GM23338 (cell line): ENCODE measurements around the gene MLLT10. TPM values are rescaled to one million over a fixed set of nuclear protein-coding genes. Genes with fewer than 3 reads are reported as not detected.

ENCODE experiments used
- ATAC-seq: fragments of 200-7000 bp; cut with Tn5 transposase; 3 replicates; pipeline ENCODE4 v1.9.1; 2020
- DNase-seq: peaks from one replicate; pipeline ENCODE4 v3.0.0-alpha.2; 2015; ENCODE audit warnings: low spot score
- H2AFZ ChIP-seq: fragments of 200-600 bp; sonication (generic); 2 replicates; pipeline ENCODE4 v1.8.0; 2016; ENCODE audit warnings: antibody characterized with exemption, mild to moderate bottlenecking, moderate library complexity
- H3F3A ChIP-seq: fragments of 200-600 bp; sonication (generic); replicated peaks from 2 replicates; pipeline ENCODE4 v1.8.0; 2017; ENCODE audit warnings: antibody characterized with exemption, mixed run types, low read depth
- H3K27ac ChIP-seq: fragments of 200-600 bp; sonication (generic); 2 replicates; pipeline ENCODE4 v1.6.1; 2016; ENCODE audit warnings: low read depth
- H3K27me3 ChIP-seq: fragments of 200-600 bp; sonication (generic); 2 replicates; pipeline ENCODE4 v1.8.0; 2016; ENCODE audit warnings: mild to moderate bottlenecking, mixed run types, moderate library complexity; ENCODE audit not compliant: insufficient read depth
- H3K36me3 ChIP-seq: fragments of 200-600 bp; sonication (generic); 2 replicates; pipeline ENCODE4 v1.8.0; 2016; ENCODE audit warnings: mild to moderate bottlenecking; ENCODE audit not compliant: insufficient read depth
- H3K4me1 ChIP-seq: fragments of 200-600 bp; sonication (generic); 2 replicates; pipeline ENCODE4 v1.8.0; 2016; ENCODE audit warnings: mild to moderate bottlenecking, moderate library complexity; ENCODE audit not compliant: insufficient read depth
- H3K4me2 ChIP-seq: fragments of 200-600 bp; sonication (generic); 2 replicates; pipeline ENCODE4 v1.7.1; 2017; ENCODE audit warnings: mixed run types
- H3K4me3 ChIP-seq: fragments of 200-600 bp; sonication (generic); 2 replicates; pipeline ENCODE4 v1.6.1; 2016; ENCODE audit warnings: mixed run types
- H3K79me2 ChIP-seq: fragments of 200-600 bp; sonication (generic); replicated peaks from 2 replicates; pipeline ENCODE4 v1.8.0; 2017; ENCODE audit warnings: mild to moderate bottlenecking; ENCODE audit not compliant: insufficient read depth
- H3K9me2 ChIP-seq: fragments of 200-600 bp; sonication (generic); 2 replicates; pipeline ENCODE4 v1.8.0; 2017; ENCODE audit not compliant: insufficient read depth
- H4K20me1 ChIP-seq: fragments of 200-600 bp; sonication (generic); replicated peaks from 2 replicates; pipeline ENCODE4 v1.8.0; 2017; ENCODE audit warnings: mild to moderate bottlenecking; ENCODE audit not compliant: insufficient read depth
- H3K27ac Mint-ChIP-seq: 2 replicates; pipeline ENCODE4 v1.8.0; 2020; ENCODE audit warnings: inconsistent platforms, mild to moderate bottlenecking, moderate library complexity, mixed read lengths
- H3K27me3 Mint-ChIP-seq: 3 replicates; pipeline ENCODE4 v1.8.0; 2022; ENCODE audit warnings: low read depth, mild to moderate bottlenecking, moderate library complexity, mixed read lengths, inconsistent platforms; ENCODE audit not compliant: insufficient read depth, poor library complexity
- H3K36me3 Mint-ChIP-seq: 3 replicates; pipeline ENCODE4 v1.8.0; 2021; ENCODE audit warnings: low read depth, mild to moderate bottlenecking, inconsistent platforms, moderate library complexity, mixed read lengths
- H3K4me1 Mint-ChIP-seq: 3 replicates; pipeline ENCODE4 v1.8.0; 2020; ENCODE audit warnings: mild to moderate bottlenecking, inconsistent platforms, mixed read lengths
- H3K4me3 Mint-ChIP-seq: 3 replicates; pipeline ENCODE4 v1.8.0; 2021; ENCODE audit warnings: moderate library complexity, mild to moderate bottlenecking, inconsistent platforms, mixed read lengths
- H3K9me3 Mint-ChIP-seq: 3 replicates; pipeline ENCODE4 v1.8.0; 2020; ENCODE audit warnings: moderate library complexity, mild to moderate bottlenecking, inconsistent platforms, mixed read lengths
- CREB1 ChIP-seq: fragments of 250-450 bp; sonication (Bioruptor Pico); IDR thresholded peaks from 2 replicates; pipeline ENCODE4 v1.5.0; 2020; ENCODE audit warnings: low read depth, mild to moderate bottlenecking, moderate library complexity
- EZH2 ChIP-seq: fragments of 200-600 bp; sonication (generic); IDR thresholded peaks from one replicate; pipeline ENCODE4 v1.8.0; 2017; ENCODE audit warnings: antibody characterized with exemption, mild to moderate bottlenecking, low read depth; ENCODE audit not compliant: unreplicated experiment
- EZH2phosphoT487 ChIP-seq: fragments of 200-600 bp; sonication (generic); IDR thresholded peaks from one replicate; pipeline ENCODE4 v1.8.1; 2018; ENCODE audit warnings: antibody characterized with exemption; ENCODE audit not compliant: unreplicated experiment
- JUNB ChIP-seq: IDR thresholded peaks from one replicate; pipeline ENCODE4 v1.6.1; 2016; ENCODE audit warnings: antibody characterized with exemption; ENCODE audit not compliant: unreplicated experiment
- NANOG ChIP-seq: IDR thresholded peaks from 2 replicates; pipeline ENCODE4 v1.6.1; 2016; ENCODE audit warnings: antibody characterized with exemption, borderline replicate concordance
- POLR2AphosphoS5 ChIP-seq: IDR thresholded peaks from 2 replicates; pipeline ENCODE4 v1.6.1; 2016; ENCODE audit warnings: antibody characterized with exemption, low read depth
- STAT1 ChIP-seq: IDR thresholded peaks from one replicate; pipeline ENCODE4 v1.6.1; 2016; ENCODE audit warnings: antibody characterized with exemption; ENCODE audit not compliant: unreplicated experiment
- ZNF114 ChIP-seq: fragments of 250-450 bp; sonication (Bioruptor Pico); IDR thresholded peaks from 2 replicates; pipeline ENCODE4 v1.5.0; 2020; ENCODE audit warnings: mild to moderate bottlenecking, moderate library complexity
- ZNF331 ChIP-seq: fragments of 250-450 bp; sonication (Bioruptor Pico); IDR thresholded peaks from 2 replicates; pipeline ENCODE4 v1.5.0; 2020; ENCODE audit warnings: low read depth, mild to moderate bottlenecking, moderate library complexity
- polyA plus RNA-seq: library from polyadenylated mRNA; unstranded; fragments of >200 nt; fragmentation: Nextera tagmentation; extraction: Ambion mirVana; gene quantifications from 2 replicates; pipeline ENCODE4 v1.2.1, GENCODE V29; 2016
- total RNA-seq: library from RNA; depleted of rRNA; stranded (reverse); fragments of >200 nt; shearing (Covaris generic); gene quantifications from 2 replicates; pipeline ENCODE4 v1.2.3, GENCODE V29; 2014
- TF ChIP-seq, protein P1 (sequence below): IDR thresholded peaks from 2 replicates; pipeline ENCODE4 v1.6.1; 2016; ENCODE audit warnings: antibody characterized with exemption
- TF ChIP-seq, protein P2 (sequence below): fragments of 250-450 bp; sonication (Bioruptor Pico); IDR thresholded peaks from 2 replicates; pipeline ENCODE4 v1.5.0; 2020; ENCODE audit warnings: mild to moderate bottlenecking, moderate library complexity
- TF ChIP-seq, protein P3 (sequence below), 2 experiments: fragments of 200-600 bp in 1 of 2; sonication (generic) in 1 of 2; conservative IDR thresholded peaks; 2 replicates each; pipeline versions ENCODE4 v1.5.1 to v1.6.1; 2016 to 2017; ENCODE audit warnings: antibody characterized with exemption in 2 of 2, low read depth in 2 of 2, mild to moderate bottlenecking in 2 of 2, moderate library complexity in 1 of 2
- TF ChIP-seq, protein P4 (sequence below): IDR thresholded peaks from one replicate; pipeline ENCODE4 v1.6.1; 2018; ENCODE audit warnings: antibody characterized with exemption; ENCODE audit not compliant: unreplicated experiment

The MLLT10 gene
- total and polyA plus RNA-seq, 2 experiments from 2014 or later = 28.8 to 55.4 TPM

DNA sequence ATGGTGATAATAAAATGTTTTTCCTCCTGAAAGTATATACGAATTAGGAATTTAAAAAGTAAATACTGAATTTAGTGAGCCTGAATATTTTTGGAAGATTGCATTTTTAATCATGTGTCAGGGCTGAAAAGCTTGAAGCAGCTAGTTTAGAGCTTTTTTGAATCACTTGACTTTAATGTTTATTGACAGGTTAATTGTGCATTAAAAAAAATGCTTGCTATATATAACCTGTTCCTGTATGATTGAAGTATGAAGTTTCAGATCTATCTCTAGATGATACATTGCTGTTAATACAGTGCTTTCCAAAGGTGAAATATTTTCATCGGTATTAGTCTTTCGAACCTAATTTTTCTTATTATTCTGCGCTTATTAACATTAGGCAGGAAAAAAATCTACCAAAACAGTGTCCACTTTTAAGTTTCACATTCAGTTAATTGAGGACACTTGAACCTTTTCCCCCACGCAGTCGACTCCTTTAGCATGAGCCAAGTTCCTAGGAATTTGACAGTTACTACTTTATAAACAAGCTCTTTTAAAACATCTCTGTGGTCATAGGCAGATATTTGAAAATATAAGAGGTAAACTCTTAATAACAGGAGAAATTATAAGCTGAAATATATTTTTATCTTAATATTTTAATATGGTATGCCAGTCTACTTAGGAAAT, 187.1 kb downstream of the MLLT10 start:
- Mint-ChIP-seq H3K9me3 (no peaks in the 10 kb centered on the region), H3K27me3 (peaks cover 9% of the 10 kb centered on the region), H3K4me3 (no peak overlapping the region), H3K27ac (peak overlapping the region; percentile 40; the same call in 1 of the 2 replicates), H3K36me3 (peaks cover 8% of the 10 kb centered on the region; the same call in 2 of the 3 replicates), H3K4me1 (peaks cover 31% of the 10 kb centered on the region)
- no peak overlapping the region for H2AFZ ChIP-seq
- H4K20me1 ChIP-seq = no peaks in the 10 kb centered on the region
- no peak overlapping the region for H3K4me3 ChIP-seq
- H3K4me2 ChIP-seq = no peak overlapping the region
- H3K27me3 ChIP-seq = no peaks in the 10 kb centered on the region
- ATAC-seq (no peak), DNase-seq (no peak)
- H3K9me2 ChIP-seq = no peaks in the 10 kb centered on the region
- H3K79me2 ChIP-seq = no peaks in the 10 kb centered on the region
- H3K27ac ChIP-seq = no peak overlapping the region; the same call in 1 of the 2 replicates
- H3F3A ChIP-seq = no peaks in the 10 kb centered on the region
- TF ChIP-seq EZH2phosphoT487 = no peak
- TF ChIP-seq EZH2 = no peak
- TF ChIP-seq ZNF331 (CRISPR knock-in tag) = no peak
- no peak for TF ChIP-seq JUNB
- TF ChIP-seq, protein P1, sequence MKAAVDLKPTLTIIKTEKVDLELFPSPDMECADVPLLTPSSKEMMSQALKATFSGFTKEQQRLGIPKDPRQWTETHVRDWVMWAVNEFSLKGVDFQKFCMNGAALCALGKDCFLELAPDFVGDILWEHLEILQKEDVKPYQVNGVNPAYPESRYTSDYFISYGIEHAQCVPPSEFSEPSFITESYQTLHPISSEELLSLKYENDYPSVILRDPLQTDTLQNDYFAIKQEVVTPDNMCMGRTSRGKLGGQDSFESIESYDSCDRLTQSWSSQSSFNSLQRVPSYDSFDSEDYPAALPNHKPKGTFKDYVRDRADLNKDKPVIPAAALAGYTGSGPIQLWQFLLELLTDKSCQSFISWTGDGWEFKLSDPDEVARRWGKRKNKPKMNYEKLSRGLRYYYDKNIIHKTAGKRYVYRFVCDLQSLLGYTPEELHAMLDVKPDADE = no peak
- TF ChIP-seq, protein P2, sequence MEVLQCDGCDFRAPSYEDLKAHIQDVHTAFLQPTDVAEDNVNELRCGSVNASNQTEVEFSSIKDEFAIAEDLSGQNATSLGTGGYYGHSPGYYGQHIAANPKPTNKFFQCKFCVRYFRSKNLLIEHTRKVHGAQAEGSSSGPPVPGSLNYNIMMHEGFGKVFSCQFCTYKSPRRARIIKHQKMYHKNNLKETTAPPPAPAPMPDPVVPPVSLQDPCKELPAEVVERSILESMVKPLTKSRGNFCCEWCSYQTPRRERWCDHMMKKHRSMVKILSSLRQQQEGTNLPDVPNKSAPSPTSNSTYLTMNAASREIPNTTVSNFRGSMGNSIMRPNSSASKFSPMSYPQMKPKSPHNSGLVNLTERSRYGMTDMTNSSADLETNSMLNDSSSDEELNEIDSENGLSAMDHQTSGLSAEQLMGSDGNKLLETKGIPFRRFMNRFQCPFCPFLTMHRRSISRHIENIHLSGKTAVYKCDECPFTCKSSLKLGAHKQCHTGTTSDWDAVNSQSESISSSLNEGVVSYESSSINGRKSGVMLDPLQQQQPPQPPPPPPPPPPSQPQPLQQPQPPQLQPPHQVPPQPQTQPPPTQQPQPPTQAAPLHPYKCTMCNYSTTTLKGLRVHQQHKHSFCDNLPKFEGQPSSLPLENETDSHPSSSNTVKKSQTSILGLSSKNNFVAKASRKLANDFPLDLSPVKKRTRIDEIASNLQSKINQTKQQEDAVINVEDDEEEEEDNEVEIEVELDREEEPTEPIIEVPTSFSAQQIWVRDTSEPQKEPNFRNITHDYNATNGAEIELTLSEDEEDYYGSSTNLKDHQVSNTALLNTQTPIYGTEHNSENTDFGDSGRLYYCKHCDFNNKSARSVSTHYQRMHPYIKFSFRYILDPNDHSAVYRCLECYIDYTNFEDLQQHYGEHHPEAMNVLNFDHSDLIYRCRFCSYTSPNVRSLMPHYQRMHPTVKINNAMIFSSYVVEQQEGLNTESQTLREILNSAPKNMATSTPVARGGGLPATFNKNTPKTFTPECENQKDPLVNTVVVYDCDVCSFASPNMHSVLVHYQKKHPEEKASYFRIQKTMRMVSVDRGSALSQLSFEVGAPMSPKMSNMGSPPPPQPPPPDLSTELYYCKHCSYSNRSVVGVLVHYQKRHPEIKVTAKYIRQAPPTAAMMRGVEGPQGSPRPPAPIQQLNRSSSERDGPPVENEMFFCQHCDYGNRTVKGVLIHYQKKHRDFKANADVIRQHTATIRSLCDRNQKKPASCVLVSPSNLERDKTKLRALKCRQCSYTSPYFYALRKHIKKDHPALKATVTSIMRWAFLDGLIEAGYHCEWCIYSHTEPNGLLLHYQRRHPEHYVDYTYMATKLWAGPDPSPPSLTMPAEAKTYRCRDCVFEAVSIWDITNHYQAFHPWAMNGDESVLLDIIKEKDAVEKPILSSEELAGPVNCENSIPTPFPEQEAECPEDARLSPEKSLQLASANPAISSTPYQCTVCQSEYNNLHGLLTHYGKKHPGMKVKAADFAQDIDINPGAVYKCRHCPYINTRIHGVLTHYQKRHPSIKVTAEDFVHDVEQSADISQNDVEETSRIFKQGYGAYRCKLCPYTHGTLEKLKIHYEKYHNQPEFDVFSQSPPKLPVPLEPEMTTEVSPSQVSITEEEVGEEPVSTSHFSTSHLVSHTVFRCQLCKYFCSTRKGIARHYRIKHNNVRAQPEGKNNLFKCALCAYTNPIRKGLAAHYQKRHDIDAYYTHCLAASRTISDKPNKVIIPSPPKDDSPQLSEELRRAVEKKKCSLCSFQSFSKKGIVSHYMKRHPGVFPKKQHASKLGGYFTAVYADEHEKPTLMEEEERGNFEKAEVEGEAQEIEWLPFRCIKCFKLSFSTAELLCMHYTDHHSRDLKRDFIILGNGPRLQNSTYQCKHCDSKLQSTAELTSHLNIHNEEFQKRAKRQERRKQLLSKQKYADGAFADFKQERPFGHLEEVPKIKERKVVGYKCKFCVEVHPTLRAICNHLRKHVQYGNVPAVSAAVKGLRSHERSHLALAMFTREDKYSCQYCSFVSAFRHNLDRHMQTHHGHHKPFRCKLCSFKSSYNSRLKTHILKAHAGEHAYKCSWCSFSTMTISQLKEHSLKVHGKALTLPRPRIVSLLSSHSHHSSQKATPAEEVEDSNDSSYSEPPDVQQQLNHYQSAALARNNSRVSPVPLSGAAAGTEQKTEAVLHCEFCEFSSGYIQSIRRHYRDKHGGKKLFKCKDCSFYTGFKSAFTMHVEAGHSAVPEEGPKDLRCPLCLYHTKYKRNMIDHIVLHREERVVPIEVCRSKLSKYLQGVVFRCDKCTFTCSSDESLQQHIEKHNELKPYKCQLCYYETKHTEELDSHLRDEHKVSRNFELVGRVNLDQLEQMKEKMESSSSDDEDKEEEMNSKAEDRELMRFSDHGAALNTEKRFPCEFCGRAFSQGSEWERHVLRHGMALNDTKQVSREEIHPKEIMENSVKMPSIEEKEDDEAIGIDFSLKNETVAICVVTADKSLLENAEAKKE (CRISPR knock-in tag) = no peak
- TF ChIP-seq NANOG = no peak
- no peak for TF ChIP-seq STAT1
- no peak for TF ChIP-seq CREB1 (CRISPR knock-in tag)
- TF ChIP-seq POLR2AphosphoS5 = no peak
- TF ChIP-seq, protein P3, sequence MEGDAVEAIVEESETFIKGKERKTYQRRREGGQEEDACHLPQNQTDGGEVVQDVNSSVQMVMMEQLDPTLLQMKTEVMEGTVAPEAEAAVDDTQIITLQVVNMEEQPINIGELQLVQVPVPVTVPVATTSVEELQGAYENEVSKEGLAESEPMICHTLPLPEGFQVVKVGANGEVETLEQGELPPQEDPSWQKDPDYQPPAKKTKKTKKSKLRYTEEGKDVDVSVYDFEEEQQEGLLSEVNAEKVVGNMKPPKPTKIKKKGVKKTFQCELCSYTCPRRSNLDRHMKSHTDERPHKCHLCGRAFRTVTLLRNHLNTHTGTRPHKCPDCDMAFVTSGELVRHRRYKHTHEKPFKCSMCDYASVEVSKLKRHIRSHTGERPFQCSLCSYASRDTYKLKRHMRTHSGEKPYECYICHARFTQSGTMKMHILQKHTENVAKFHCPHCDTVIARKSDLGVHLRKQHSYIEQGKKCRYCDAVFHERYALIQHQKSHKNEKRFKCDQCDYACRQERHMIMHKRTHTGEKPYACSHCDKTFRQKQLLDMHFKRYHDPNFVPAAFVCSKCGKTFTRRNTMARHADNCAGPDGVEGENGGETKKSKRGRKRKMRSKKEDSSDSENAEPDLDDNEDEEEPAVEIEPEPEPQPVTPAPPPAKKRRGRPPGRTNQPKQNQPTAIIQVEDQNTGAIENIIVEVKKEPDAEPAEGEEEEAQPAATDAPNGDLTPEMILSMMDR (conservative IDR thresholded peaks at IDR 0.05; ENCODE audit: low read depth in 2 of 2) = no peak
- no peak for TF ChIP-seq ZNF114 (CRISPR knock-in tag)
- TF ChIP-seq, protein P4, sequence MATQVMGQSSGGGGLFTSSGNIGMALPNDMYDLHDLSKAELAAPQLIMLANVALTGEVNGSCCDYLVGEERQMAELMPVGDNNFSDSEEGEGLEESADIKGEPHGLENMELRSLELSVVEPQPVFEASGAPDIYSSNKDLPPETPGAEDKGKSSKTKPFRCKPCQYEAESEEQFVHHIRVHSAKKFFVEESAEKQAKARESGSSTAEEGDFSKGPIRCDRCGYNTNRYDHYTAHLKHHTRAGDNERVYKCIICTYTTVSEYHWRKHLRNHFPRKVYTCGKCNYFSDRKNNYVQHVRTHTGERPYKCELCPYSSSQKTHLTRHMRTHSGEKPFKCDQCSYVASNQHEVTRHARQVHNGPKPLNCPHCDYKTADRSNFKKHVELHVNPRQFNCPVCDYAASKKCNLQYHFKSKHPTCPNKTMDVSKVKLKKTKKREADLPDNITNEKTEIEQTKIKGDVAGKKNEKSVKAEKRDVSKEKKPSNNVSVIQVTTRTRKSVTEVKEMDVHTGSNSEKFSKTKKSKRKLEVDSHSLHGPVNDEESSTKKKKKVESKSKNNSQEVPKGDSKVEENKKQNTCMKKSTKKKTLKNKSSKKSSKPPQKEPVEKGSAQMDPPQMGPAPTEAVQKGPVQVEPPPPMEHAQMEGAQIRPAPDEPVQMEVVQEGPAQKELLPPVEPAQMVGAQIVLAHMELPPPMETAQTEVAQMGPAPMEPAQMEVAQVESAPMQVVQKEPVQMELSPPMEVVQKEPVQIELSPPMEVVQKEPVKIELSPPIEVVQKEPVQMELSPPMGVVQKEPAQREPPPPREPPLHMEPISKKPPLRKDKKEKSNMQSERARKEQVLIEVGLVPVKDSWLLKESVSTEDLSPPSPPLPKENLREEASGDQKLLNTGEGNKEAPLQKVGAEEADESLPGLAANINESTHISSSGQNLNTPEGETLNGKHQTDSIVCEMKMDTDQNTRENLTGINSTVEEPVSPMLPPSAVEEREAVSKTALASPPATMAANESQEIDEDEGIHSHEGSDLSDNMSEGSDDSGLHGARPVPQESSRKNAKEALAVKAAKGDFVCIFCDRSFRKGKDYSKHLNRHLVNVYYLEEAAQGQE = no peak
- H3K36me3 ChIP-seq = no peaks in the 10 kb centered on the region; the same call in 1 of the 2 replicates
- peaks cover 23% of the 10 kb centered on the region for H3K4me1 ChIP-seq
